GM18526 (cell line): Measurements from ENCODE around the gene MYOM1.

Source experiments
- POLR2A ChIP-seq: IDR thresholded peaks from 3 replicates; pipeline ENCODE4 v1.6.1; 2011; ENCODE audit not compliant: insufficient read length; ENCODE audit errors: extremely low read depth

Gene MYOM1

GRCh38 chr18:3115447-3116030, 104.2 kb downstream of the MYOM1 start:
- no peak for TF ChIP-seq POLR2A

DNA sequence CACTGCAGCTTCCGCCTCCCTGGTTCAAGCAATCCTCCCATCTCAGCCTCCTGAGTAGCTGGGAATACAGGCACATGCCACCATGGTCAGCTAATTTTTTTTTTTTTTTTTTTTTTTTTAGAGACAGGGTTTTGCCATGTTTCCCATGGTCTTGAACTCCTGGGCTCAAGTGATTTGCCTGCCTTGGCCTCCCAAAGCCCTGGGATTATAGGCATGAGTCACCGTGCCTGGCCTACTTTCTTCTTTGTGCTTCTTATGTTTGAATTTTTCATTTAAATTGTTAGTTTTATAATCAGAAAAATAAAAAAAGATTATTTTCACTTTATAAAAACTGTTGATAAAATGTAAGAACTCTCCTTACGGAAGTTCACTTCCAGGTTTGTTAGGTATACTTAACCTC, 105.3 kb downstream of the MYOM1 start:
- no peak for TF ChIP-seq POLR2A

DNA sequence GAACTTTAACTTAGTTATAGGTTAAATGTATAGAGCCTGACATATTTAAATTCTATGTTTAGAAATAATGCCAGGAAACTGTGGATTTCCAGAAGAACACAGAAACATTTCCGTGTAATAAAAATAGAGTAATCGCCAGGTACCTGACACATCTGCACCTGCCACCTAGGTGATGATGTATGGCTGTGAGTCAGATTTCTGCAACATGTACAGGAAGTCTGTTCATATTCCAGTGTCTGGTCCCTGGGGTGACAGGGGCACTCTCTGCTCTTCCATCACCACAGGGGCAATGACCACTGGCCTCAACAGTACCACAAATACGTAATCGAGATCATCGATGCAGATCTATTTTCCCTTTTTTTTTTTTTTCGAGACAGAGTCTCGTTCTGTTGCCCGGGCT, 105.7 kb downstream of the MYOM1 start:
- no peak for TF ChIP-seq POLR2A

GRCh38 chr18:3111523-3112240, 108.1 kb downstream of the MYOM1 start:
- no peak for TF ChIP-seq POLR2A

DNA sequence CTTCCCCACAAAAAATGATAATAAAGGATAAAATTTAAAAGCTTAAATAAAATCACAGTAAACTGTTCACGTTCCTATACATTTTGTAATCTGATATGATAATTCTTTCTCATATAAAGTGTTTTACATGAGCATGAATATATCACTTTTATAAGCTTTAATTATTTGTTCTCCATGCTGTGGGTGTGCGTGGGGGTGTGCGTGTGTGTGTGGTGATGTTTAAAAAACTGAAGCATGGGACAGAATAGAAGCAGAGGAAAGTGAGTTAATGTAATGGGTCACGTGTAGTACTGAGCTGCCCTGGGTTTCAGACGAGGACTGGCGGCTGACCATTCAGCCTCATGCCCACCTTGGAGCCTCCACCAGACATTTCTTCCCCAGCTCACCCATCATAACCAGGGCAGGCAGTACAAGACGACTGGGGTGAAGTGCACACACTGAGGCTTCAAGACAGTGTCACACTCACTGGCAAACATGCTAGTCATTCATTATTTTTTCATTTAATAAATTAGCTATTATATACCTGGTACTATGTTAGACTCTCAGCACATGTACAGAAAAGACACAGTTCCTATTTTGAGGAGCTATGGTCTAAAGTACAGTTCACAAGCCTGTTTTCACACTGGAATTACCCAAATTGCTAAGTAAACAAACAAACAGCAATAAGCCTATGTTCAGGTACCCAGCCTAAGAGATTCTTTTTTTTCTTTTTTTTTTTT, 109.6 kb downstream of the MYOM1 start:
- no peak for TF ChIP-seq POLR2A

DNA sequence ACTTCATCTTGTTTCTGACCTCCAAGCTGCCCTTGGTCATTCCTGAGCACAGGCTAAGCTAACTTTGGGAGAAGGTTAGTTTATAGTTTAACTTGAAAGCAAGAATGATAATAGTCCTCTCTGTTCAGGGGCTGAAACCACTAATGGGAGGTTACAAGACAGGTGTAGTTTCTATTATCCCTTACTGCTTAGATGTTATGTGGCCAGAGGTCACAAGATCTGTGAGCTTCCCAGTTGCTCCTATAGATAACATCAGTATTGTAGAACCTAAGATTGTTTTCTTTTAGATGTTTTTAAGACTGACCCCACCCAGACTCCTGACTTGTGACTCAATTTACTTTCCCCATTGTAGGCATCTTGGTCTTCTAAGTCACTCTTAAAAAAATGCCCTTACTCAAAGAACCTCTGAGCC, 112.0 kb downstream of the MYOM1 start:
- TF ChIP-seq POLR2A: no peak

DNA sequence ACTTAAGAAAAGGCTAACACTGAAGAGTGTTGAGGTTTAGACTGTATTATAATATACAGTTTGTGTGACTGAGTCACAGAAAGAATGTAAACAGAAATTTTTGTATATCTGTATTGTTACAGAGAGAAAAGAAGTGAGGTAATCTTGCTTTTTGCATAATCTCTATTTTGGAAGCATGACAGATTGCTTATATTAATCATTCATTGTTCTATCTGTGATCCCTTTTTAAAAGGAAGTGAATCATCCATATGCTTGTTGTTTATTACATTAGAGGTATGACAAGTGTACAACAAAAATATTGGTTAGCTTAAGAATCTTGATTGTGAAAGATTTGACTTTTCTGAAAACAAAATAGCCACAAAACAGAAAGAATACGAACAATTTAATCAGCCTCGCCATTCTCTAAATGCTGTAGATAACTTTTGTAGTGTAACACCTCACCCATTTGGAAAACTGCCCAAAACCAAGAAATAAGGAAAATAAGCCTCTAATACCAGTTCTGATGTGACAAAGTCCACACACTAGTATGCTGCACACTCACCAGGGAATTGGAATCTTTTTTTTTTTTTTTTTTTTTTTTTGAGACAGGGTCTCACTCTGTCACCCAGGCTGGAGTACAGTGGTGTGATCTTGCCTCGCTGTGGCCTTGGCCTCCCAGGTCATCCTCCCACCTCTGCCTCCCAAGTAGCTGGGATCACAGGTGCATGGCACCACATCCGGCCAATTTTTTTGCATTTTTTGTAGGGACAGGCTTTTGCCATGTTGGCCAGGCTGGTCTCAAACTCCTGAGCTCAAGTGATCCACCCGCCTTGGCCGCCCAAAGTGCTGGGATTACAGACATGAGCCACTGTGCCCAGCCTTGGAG, 115.3 kb downstream of the MYOM1 start:
- no peak for TF ChIP-seq POLR2A

DNA sequence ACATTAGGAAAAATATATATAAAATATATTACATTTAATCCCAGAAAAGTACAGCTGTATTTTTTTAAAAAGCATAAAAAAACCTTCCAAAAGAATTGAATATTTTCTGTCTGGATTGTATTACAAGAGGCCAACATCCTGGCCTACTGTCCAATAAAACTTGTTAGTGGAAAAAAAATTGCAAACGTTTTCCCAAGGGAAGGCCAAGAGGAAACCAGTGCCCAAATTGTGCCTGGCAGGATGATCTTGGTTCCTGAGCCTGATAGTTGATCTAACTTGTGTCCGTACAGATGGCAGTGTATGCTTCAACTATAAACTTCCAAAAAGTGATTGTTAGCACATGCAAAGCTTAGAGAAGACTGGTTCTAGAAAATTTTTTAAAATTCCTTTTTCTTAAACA, 116.2 kb downstream of the MYOM1 start:
- TF ChIP-seq POLR2A: no peak

DNA sequence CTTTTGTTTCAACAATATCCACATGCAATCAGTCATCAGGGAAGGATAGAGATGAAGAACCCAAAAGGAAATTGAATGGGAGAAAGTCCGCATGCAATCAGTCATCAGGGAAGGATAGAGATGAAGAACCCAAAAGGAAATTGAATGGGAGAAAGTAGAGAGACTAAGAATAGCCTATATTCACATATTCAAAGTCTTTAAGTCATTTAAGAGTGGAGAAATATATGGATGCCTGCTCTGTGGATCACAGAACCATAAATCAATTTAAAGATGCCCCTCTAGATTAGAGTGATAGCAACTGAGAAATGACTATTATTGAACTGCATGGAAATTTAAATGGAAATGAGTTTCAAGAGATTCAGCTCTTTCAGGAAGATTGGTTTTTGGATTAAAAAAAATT, 116.8 kb downstream of the MYOM1 start:
- no peak for TF ChIP-seq POLR2A

DNA sequence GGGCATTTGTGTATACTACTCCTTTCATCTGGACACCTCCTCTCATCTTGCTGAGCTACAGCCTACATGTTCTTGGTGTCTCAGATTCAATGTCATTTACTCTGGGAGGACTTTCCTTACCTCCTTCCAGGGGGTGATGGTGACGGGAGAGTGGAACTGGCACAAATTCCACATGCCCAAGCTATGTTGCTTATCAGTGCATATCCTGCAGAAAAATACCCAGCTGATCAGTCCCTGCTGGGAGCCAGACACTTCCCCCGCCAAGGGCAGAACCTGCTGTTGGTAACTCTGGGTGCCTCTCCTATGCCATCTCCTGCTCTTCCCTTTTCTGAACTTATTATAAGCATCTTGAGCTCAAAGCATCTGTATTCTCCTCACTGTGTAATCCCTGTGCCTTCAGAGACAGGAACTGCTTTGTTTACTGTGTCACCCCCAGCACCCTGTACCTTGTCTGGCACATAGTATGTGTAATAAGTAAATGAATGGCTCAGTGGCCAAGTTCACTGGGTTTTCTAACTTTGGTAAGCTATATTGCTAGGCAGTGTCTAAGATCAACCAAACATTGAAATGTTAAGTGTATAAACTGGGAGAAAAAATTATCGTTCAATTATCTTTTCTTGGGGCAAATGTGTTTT, 119.2 kb downstream of the MYOM1 start:
- no peak for TF ChIP-seq POLR2A

- no peak for TF ChIP-seq POLR2A
Observed at GRCh38 chr18:3099327-3099726, 120.4 kb downstream of the MYOM1 start.

DNA sequence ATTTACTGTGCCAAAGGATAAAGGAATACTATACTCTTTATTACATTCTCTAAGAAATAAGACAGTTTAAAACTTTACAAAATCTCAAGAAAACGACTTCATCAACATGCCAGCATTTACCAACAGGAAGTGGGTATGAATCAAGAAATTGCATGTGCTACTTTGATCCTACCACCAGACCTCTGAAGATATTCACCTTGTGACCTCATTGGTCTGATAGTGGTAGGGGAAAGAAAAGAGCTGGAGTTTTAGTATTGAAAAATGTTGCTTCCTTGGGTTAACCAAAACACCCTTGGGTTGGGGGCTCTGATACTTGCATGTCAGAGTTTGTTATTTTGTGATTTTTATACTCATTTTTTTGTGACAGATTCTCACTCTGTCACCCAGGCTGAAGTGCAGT, 122.7 kb downstream of the MYOM1 start:
- TF ChIP-seq POLR2A: no peak

DNA sequence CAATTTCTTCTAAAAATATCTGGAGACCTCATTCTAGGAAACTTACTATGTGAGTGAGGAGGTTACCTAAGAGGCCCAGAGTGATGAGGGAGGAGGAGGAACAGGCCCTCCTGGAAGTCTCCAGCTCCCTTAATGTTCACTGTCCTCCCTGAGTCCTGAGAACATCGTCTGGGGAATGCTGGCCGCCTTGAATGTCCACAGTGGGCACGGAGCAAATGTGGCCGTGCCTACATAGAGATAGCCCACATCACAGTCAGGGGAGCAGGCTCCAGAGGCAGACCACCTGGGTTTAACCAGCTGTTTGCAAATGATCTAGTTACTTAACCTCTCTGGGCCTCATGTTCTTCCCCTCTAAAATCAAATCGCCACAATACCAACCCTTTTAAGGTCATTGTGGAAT, 123.8 kb downstream of the MYOM1 start:
- no peak for TF ChIP-seq POLR2A

DNA sequence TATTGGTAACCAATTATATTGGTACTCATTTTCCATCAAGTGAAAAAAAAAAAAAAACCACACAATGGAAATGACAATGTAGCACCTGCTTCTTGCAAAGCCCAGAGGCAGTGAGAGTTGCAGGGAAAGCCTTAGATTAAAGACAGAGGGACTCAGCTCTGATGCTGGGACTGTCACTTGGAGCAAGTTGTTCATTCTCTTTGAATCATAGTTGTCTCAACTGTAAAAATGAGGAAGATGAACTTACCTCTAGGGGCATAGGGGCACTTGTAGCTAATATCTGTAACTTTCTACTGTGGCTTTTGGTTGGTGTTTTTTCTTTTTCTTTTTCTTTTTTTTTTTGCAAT, 125.5 kb downstream of the MYOM1 start:
- no peak for TF ChIP-seq POLR2A
